ENCODE results near the gene MEF2C.

- TF ChIP-seq CTCF (IDR thresholded peaks at IDR 0.05): no peak
- no peak for TF ChIP-seq POLR2AphosphoS5 (IDR thresholded peaks at IDR 0.05)
- TF ChIP-seq EP300 (IDR thresholded peaks at IDR 0.05): no peak
Measured at GRCh38 chr5:88746438-88746882, 136.5 kb downstream of the MEF2C start.

Measured in sigmoid colon (tissue), 4 donors.